NCI-H2107 treated with DMSO at 0.1 percent for 48 hours (cell line): Measurements from ENCODE around the gene ANKRD33B.
"Not testable (repeated sequence)": the region's sequence is repeated elsewhere in the genome, so short reads cannot be mapped to it uniquely, and the experiment has no call there.

Source experiments
- DNase-seq: peaks from one replicate; lab custom pipeline; 2025; ENCODE audit not compliant: unreplicated experiment; lab: John Stamatoyannopoulos, UW

Gene ANKRD33B

DNA sequence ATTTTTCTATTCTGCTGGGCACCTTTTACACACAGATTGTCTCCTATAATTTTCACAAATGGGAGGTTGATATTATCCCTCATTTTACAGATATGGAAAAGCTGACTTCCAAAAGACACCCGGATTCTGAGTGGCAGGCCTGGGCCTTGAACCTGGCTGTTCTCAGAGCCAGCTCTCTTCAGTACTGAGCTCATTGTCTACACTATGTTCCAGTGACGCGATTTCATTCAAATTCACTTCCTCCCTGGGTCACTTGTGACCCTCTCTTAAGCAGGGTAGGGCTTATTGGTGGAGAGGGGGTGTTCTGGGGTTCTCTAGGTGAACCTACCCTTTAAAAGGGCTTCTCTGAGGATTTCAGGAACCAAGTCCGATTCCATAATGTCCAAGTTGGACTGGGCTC, 70.2 kb downstream of the ANKRD33B start:
- no peak for DNase-seq

DNA sequence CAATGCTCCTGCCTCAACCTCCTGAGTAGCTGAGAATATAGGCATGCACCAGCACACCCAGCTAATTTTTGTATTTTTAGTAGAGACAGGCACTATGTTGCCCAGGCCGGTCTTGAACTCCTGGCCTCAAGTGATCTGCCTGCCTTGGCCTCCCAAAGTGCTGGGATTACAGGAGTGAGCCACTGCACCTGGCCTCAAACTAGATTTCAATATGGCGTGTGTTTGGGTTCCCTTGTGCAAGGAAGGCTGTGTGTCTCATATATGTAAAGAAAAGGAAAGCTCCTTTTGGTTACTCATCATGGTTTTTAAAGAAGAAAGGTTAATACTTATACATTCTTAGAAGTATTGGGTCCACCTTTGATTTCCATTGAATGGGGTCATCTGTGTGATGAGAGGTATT, 70.7 kb downstream of the ANKRD33B start:
- DNase-seq: no peak

DNA sequence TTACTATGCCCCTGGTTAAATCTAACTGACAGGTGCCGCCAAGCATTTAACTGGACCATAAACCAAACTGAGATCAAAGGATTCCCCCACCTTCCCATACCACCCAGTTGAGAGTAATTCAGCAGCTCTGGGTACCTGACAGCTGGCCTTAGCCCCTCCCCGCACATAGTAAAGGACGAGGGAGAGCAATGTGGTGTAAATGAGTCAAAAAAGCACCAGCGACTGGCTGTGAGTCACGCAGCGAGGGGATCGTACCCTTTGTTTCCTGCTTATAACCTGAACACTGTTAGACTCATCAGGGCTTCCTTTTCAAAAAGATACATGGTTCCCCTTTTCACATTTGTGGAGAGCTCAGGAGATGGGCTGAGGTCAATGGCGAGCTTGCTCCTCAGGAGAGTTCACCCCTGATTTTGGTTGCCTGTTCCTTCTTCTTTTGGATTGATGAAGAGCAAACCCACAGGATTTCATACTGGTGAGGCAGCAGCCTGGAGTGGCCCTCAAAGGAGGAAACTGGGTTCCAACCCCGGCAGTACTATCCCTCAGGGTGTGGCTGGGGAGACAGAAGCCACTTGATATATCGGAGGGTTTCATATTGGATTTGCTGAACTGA, 71.5 kb downstream of the ANKRD33B start:
- no peak for DNase-seq

DNA sequence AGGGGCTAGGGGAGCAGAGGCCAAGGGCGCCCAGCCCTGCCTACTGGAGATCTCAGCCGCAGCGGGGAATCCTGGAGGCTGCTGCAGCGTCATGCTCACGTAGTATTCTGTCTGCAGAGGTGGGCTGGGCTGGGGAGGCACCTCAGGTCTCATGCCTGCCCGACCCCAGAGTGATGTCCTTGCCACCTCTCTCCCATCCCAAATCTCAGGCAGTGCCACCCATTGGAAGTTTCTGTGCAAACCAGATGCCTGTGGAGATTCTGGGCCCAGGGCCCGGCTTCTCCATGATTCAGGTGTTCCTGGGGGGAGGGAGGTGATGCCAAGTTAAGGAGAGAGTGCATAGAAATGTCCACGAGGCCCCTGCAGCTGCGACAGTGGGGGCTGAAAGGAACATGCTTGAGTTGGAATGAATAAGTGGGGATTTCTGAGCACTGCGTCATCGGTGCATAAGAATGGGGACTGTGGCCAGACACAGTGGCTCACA, 72.0 kb downstream of the ANKRD33B start:
- DNase-seq: no peak

DNA sequence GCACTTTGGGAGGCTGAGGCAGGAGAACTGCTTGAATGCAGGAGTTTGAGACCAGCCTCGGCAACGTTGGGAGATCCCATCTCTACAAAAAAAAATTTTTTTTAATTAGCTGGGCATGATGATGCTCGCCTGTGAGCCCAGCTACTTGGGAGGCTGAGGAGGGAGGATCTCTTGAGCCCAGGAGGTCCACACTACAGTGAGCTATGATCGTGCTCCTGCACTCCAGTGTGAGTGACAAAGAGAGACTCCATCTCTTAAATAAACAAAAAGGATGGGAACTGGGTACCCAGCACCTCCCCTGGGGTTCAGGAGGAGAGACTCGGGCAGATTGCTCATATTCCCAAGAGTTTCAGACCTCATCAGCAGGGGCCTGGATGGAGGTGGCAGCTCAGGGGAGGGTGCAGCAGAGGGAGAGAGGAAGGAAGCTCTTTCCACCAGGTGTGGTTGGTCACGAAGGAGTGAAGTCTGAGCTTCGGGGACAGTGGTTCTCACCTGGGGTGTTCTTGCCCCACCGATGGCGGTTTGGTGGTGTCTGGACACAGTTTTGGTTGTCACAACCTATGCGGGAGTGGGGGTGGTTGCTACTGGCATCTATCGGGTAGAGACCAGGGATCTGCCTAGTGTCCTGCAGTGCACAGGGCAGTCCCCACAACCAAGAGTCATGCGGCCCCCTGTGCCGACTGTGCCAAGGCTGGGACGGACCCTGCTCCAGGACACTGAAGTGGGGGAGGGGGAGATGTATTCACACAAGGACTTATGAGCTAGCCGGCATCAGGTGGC, 72.7 kb downstream of the ANKRD33B start:
- DNase-seq: no peak

DNA sequence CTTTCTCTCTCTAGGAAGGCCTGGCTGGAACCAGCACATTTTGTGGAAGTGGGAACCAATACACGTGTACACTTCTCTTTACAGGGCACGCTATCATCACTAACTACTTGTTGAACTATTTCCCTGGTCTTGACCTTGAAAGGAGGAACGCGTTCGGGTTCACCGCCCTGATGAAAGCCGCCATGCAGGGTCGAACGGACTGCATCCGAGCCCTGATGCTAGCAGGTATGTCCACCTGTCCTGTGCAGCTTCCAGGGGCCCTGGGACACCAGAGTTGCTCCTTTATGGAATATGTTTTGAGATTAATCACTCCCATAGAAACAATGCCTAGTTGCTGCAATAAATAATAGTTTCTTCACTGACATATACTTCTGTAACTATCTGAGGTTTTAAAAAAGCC, 74.1 kb downstream of the ANKRD33B start:
- no peak for DNase-seq

DNA sequence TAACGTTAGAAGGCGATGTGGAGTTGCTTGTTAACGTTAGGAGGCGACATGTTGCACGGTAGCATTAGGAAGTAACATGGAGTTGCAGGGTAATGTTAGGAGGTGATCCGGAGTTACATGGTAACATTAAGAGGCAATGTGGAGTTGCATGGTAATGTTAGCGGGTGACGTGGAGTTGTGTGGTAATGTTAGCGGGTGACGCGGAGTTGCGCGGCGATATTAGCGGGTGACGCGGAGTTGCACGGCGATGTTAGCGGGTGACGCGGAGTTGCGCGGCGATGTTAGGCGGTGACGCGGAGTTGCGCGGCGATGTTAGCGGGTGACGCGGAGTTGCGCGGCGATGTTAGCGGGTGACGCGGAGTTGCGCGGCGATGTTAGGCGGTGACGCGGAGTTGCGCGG, 74.9 kb downstream of the ANKRD33B start:
- not testable (repeated sequence) for DNase-seq

DNA sequence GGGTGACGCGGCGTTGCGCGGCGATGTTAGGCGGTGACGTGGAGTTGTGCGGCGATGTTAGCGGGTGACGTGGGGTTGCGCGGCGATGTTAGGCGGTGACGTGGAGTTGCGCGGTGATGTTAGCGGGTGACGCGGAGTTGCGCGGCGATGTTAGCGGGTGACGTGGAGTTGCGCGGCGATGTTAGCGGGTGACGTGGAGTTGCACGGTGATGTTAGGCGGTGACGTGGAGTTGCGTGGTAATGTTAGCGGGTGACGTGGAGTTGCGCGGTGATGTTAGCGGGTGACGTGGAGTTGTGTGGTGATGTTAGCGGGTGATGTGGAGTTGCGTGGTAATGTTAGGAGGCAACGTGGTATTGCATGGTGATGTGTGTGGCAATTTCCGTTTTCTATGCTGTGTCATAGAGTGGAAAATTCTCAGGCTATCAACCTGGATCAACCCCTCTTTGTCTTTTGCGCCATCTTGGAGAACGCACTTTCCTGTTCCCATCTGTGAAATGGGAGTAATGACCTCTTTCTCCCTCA, 76.0 kb downstream of the ANKRD33B start:
- no peak for DNase-seq

DNA sequence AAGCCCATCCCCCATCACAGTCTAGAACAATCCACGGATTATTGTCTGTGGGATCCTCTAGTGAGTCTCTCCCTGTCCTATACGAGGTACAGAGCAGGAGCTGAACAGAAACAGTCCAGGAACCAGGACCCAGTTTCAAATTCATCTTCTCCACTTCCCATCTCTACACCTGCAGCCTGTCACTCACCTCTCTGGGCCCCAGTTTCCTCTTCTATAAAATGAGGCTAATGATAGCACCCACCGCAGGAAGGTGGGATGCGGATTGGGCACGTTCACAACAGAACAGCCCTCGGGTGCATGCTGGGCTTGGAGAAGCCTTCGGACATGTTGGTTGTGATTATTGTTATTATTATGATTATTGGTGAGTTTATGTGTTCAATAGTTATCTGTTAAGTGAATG, 78.5 kb downstream of the ANKRD33B start:
- no peak for DNase-seq

DNA sequence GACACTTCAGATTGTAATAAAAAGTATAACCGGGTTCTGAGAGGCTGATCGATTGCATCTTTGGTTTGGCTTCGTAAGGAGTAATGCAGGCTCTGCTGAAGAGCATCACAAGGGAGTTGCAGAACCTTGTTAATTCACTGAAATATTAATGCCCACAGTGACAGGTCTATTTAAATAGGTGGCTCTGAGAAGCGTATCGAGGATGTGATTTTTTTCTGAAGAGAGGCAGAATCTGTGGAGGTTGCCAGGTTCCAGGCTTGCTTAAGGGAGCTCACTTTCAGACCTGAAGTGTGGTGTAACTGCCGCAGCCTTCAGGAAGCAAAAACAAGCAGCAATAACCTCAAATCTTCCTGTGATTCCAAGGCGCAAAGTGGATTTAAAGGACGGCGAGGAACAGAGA, 80.3 kb downstream of the ANKRD33B start:
- DNase-seq: no peak

DNA sequence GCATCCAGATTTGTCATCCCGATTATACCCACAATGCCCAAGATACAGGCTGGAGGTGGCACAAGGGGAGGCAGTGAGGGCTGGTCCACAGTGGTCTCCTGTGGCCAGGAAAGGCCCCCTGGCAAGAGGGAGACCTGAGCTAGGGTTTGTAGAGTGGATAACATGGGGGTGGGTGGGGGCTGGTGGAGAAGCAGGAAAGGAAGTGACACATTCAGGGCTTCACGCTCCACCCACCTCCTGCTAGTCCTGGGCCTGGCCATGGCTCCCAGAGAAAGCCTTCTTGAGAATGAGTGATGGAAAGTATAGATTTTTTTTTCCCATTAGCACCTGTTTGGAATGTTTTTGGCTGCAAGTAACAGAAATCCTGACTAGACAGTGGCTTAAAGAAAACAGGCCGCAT, 81.3 kb downstream of the ANKRD33B start:
- DNase-seq: no peak

DNA sequence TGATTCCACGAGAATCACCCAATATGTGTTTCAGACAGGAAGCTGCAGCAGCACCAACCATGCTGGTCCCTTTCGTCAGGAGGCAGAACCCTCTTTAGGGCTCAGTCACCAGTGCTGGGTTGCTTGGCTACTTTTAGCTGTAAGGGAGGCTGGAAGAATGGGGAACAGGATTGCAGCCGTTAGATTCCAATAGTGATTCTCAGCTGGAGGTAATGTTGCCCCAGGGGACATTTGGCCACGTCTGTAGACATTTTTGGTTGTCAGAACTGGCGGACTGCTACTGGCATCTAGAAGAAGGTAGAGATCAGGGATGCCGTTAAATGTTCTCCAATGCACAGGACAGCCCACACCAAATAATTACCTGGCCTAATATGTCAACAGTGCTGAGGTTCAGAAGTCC, 81.8 kb downstream of the ANKRD33B start:
- no peak for DNase-seq

DNA sequence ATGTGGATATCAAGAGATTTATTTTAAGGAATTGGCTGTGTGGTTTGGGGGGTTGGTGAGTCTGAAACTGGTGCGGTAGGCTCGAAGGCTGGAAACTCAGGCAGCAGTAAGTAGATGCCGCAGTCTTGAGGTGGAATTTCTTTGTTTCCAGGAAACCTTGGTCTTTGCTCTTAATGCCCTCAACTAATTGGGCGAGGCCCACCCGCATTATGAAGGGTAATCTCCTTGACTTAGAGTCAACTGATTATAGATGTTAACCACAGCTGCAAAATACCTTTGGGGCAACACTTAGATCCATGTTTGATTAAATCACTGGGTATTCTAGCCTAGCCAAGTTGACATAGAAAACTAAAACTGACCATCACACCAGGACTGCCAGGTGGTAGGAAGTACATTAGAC, 83.8 kb downstream of the ANKRD33B start:
- DNase-seq: no peak

DNA sequence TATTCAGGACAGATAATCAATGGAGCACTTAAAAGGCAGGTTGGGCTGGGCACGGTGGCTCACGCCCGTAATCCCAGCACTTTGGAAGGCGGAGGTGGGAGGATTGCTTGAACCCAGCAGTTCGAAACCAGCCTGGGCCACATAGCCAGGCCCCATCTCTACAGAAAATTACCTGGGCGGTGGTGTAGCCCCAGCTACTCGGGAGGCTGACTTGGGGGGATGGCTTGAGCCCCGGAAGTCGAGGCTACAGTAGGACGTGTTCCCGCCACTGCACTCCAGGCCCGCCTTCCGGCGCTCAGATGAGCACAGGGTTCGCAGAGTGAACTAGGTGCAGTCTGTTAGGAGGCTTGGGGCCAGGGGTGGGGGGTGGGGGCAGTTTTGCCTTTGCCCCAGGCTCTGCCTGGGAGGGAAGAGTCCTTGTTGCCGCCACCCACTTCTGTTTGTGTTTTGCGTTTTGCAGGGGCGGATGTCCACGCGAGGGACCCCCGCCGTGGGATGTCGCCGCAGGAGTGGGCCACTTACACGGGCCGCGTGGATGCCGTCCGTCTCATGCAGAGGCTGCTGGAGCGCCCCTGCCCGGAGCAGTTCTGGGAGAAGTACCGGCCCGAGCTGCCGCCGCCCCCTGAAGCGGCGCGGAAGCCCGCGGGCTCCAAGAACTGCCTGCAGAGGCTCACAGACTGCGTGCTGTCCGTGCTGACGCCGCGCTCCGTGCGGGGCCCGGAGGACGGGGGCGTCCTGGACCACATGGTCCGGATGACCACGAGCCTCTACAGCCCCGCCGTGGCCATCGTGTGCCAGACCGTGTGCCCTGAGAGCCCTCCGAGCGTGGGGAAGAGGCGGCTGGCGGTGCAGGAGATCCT, 85.2 kb downstream of the ANKRD33B start:
- no peak for DNase-seq

DNA sequence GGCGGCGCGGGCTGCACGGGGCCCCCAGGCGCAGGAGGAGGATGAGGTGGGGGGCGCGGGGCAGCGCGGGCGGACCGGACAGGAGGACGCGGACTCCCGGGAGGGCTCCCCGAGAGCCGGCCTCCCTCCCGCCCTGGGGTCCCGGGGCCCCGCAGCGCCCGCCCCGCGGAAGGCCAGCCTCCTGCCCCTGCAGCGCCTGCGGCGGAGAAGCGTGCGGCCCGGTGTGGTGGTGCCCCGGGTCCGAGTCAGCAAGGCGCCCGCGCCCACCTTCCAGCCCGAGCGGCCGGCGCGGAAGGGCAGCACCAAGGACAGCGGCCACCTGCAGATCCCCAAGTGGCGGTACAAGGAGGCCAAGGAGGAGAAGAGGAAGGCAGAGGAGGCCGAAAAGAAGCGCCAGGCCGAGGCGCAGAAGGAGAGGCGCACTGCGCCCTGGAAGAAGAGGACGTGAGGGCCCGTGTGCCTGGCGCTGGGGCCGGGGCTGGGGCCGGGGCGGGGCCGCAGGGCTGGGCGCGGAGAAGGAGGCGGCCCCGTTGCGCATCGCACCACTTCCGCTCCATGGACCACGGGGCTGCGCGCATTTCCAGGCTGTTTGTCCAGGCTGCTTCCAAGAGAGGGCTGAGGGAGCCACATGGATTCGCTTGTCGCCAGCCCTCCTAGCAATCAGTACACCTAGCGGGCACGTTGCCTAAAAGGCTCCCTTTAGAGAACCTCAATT, 86.0 kb downstream of the ANKRD33B start:
- no peak for DNase-seq

DNA sequence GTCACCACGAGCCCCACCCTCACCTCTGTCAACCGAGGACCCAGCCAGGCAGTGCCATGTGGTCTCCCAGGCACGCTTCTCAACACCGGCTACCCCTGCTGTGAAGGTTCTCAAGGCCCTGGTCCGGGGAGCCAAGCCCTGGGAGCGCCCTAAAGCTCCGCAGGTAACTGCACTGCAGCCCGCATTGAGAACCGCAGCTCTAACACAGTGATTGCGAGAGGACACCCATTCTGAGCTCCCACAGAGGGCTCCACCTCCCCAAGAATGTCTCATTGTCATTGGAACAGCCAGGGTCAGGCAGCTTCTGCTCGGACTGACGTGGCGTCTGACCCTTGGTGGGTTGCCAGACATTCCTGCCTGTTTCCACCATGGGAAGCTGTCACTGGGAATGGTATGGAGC, 88.3 kb downstream of the ANKRD33B start:
- no peak for DNase-seq

DNA sequence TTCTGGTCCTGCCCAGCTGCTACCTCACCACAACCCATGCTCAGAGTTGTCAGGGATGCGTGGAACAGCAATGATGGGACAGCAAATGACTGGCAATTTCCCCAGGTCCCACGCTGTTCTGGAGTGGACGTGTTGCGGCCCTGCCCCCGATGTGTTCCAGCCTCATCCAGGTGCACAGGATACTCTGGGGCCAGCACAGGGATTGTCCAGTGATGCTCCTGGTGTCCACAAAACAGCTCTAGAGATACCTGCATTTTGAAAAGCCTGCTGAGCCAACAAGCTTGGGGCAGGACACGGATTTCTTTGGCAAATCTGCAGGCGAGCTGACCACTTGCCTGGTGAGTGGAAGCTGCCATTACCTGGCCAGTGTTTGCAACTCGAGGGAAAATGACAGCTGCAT, 88.7 kb downstream of the ANKRD33B start:
- DNase-seq: no peak

DNA sequence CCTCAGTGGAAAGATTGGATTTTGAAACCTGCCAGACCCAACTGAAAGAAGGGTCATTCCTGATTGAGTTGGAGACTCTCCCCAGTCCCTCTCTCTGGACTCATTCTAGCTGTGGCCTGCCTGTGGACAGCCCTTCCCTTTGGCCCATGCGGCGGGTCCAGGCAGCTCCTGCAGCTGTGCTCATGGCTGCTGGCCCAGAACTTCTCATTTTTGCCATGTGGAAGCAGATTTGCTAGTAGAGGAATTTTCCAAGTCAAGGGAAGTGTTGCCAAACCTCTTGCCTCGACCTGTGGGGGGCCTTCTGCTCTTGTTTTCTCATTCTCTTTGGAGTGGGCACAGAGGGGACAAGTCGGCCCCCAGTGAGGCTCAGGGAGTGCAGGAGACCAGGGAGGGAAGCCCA, 89.2 kb downstream of the ANKRD33B start:
- DNase-seq: no peak

DNA sequence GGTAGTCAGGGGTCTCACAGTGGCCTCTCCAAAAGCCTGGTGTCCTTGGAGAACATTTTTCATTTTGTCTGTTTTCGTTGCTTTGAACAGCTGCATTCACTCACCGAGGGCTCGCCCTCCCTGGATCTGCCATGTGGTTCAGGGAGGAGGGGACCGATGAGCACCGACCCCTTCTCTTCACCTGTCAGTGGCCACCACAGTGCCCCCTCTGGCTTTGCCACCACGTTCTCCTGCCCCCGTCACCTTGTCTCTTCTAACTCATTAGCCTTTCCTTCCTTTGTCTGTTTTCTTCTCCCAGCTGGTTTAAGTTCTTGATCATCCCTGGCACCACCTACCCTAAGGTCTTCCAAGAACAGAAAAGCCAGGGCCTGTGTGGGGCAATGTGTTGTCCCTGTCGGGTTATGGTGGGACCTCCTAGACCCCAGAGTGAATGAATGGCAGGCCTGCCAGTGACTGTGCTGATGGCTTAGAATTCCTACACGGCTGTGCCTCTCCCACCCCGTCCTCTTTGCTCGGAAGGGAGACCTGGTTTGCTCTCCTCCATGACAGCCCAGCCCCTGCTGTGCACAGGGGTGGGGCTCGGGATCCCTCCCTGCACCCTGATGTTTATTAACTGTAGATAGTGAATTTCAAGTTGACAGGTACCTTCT, 90.0 kb downstream of the ANKRD33B start:
- DNase-seq: no peak

DNA sequence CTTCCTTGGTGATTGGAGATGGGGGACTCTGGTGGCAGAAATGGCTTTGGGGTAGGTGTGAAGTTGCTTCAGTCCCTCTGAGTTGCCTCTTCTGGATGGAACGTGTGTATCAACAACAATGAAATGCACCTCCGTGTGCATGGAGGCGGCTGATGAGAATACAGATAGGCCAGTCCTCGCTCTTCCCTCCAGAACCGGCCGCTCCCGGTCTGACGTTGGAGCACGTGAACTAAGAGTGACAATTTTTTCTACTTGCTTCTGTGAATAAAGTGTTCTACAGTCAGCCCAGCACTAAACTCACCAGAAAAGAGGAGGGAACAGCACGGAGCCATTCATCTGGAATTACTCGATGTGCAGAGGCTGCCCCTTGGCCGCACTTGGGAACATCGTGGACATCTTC, 90.7 kb downstream of the ANKRD33B start:
- DNase-seq: no peak
